H1 (cell line): ENCODE measurements around the gene TMEM135. TPM values are rescaled to one million over a fixed set of nuclear protein-coding genes. Genes with fewer than 3 reads are reported as not detected.

Experiments
- CTCF ChIA-PET: fragments of 300-600 bp; sonication (Branson Sonifier 250); formaldehyde crosslinking; loops from one replicate; lab custom pipeline; 2021; ENCODE audit not compliant: partially characterized antibody; lab: Charles Lee
- POLR2A ChIA-PET: fragments of 300-600 bp; sonication (Branson Sonifier 250); formaldehyde crosslinking; loops from one replicate; lab custom pipeline; 2021; ENCODE audit warnings: inconsistent platforms; ENCODE audit not compliant: partially characterized antibody; lab: Charles Lee
- DNase-seq, 2 experiments: peaks; one replicate each; pipeline versions ENCODE4 v3.0.0 to v3.0.0-alpha.2; 2010 to 2022; ENCODE audit warnings: low spot score in 2 of 2, low read depth in 1 of 2, mixed read lengths in 1 of 2
- FAIRE-seq: peaks from 2 replicates; lab custom pipeline; 2011; peaks lifted over from hg19 to GRCh38; lab: Jason Lieb, UNC
- H2AFZ ChIP-seq: 2 replicates; pipeline ENCODE4 v1.8.1; 2012; ENCODE audit warnings: low read length, inconsistent platforms
- H2AK5ac ChIP-seq: 2 replicates; pipeline ENCODE4 v1.6.1; 2013; ENCODE audit warnings: low read depth, low read length
- H2BK120ac ChIP-seq: replicated peaks from 2 replicates; pipeline ENCODE3; 2013; ENCODE audit warnings: low read depth, low read length, inconsistent platforms
- H2BK12ac ChIP-seq: 2 replicates; pipeline ENCODE4 v1.6.1; 2013; ENCODE audit warnings: low read depth, low read length
- H2BK15ac ChIP-seq: 2 replicates; pipeline ENCODE4 v1.6.1; 2013; ENCODE audit warnings: low read length
- H2BK20ac ChIP-seq: 2 replicates; pipeline ENCODE4 v1.6.1; 2013; ENCODE audit warnings: low read length
- H2BK5ac ChIP-seq: 2 replicates; pipeline ENCODE4 v1.6.1; 2013; ENCODE audit warnings: low read depth, low read length
- H3K14ac ChIP-seq: 2 replicates; pipeline ENCODE4 v1.6.1; 2013; ENCODE audit warnings: inconsistent platforms; ENCODE audit not compliant: insufficient read length
- H3K18ac ChIP-seq: 2 replicates; pipeline ENCODE4 v1.6.1; 2013; ENCODE audit warnings: low read length; ENCODE audit errors: extremely low read depth
- H3K23ac ChIP-seq: 2 replicates; pipeline ENCODE4 v1.6.1; 2013; ENCODE audit warnings: inconsistent platforms; ENCODE audit not compliant: insufficient read length
- H3K23me2 ChIP-seq: 2 replicates; pipeline ENCODE4 v1.6.1; 2013; ENCODE audit warnings: low read depth, low read length
- H3K27ac ChIP-seq: 2 replicates; pipeline ENCODE4 v1.6.1; 2011; ENCODE audit warnings: low read depth, low read length, inconsistent platforms
- H3K27me3 ChIP-seq, 4 experiments: replicated peaks in 1 of 4; 1 replicate in 1 of 4; 2 replicates in 3 of 4; pipeline versions ENCODE4 v1.6.1 to v1.8.1; 2011 to 2013; ENCODE audit warnings: low read length in 3 of 4, mild to moderate bottlenecking in 3 of 4, inconsistent platforms in 2 of 4, mixed read lengths in 2 of 4, moderate library complexity in 1 of 4; ENCODE audit not compliant: control insufficient read depth in 3 of 4, insufficient read depth in 3 of 4; ENCODE audit errors: extremely low read depth in 1 of 4
- H3K36me3 ChIP-seq, 4 experiments: 2 replicates each; pipeline versions ENCODE4 v1.6.1 to v1.8.1; 2011 to 2013; ENCODE audit warnings: mild to moderate bottlenecking in 4 of 4, low read length in 3 of 4, moderate library complexity in 2 of 4, control low read depth in 1 of 4, inconsistent platforms in 1 of 4; ENCODE audit not compliant: insufficient read depth in 4 of 4, control insufficient read depth in 2 of 4
- H3K4ac ChIP-seq: replicated peaks from 2 replicates; pipeline ENCODE3; 2013; ENCODE audit warnings: low read length, low read depth, mixed read lengths, inconsistent platforms; ENCODE audit not compliant: insufficient read length
- H3K4me1 ChIP-seq, 4 experiments: replicated peaks in 1 of 4; 1 replicate in 1 of 4; 2 replicates in 3 of 4; pipeline versions ENCODE4 v1.6.1 to v1.8.1; 2011 to 2013; ENCODE audit warnings: low read length in 3 of 4, inconsistent platforms in 2 of 4, mixed read lengths in 1 of 4; ENCODE audit not compliant: insufficient read depth in 4 of 4, control insufficient read depth in 3 of 4
- H3K4me2 ChIP-seq, 2 experiments: 2 replicates each; pipeline versions ENCODE4 v1.6.1 to v1.8.1; 2011 to 2013; ENCODE audit warnings: low read depth in 2 of 2, low read length in 2 of 2, control low read depth in 1 of 2, inconsistent platforms in 1 of 2, mild to moderate bottlenecking in 1 of 2; ENCODE audit not compliant: insufficient read depth in 1 of 2
- H3K4me3 ChIP-seq, 4 experiments: fragments of 200-600, 300-600 bp in 1 of 4; sonication (generic), shearing (Covaris generic), sonication (Bioruptor Twin) in 1 of 4; 2 replicates each; pipeline versions ENCODE4 v1.5.1 to v1.8.1; 2011 to 2016; ENCODE audit warnings: low read length in 4 of 4, low read depth in 3 of 4, control low read depth in 2 of 4, inconsistent platforms in 2 of 4, mild to moderate bottlenecking in 2 of 4, mixed read lengths in 1 of 4, moderate library complexity in 1 of 4; ENCODE audit not compliant: insufficient read depth in 2 of 4; ENCODE audit errors: extremely low read depth in 1 of 4
- H3K56ac ChIP-seq: replicated peaks from 2 replicates; pipeline ENCODE3; 2013; ENCODE audit warnings: low read depth, mild to moderate bottlenecking, mixed read lengths, low read length, inconsistent platforms; ENCODE audit not compliant: insufficient read length
- H3K79me1 ChIP-seq: 2 replicates; pipeline ENCODE4 v1.6.1; 2013; ENCODE audit warnings: low read depth, low read length, control low read depth
- H3K79me2 ChIP-seq, 2 experiments: 2 replicates each; pipeline versions ENCODE4 v1.6.1 to v1.8.1; 2012 to 2013; ENCODE audit warnings: low read length in 2 of 2, mild to moderate bottlenecking in 2 of 2, inconsistent platforms in 1 of 2; ENCODE audit not compliant: insufficient read depth in 2 of 2, control insufficient read depth in 1 of 2
- H3K9ac ChIP-seq, 4 experiments: replicated peaks in 1 of 4; 1 replicate in 1 of 4; 2 replicates in 3 of 4; pipeline versions ENCODE4 v1.6.1 to v1.8.1; 2011 to 2013; ENCODE audit warnings: low read depth in 3 of 4, low read length in 3 of 4, control low read depth in 2 of 4, mild to moderate bottlenecking in 2 of 4, moderate library complexity in 2 of 4, inconsistent platforms in 1 of 4; ENCODE audit errors: extremely low read depth in 1 of 4
- H3K9me3 ChIP-seq, 2 experiments: 2 replicates each; pipeline versions ENCODE4 v1.6.1 to v1.8.1; 2012 to 2013; ENCODE audit warnings: mild to moderate bottlenecking in 2 of 2, moderate library complexity in 2 of 2, control low read depth in 1 of 2, inconsistent platforms in 1 of 2, low read depth in 1 of 2, low read length in 1 of 2, mixed read lengths in 1 of 2; ENCODE audit not compliant: insufficient read depth in 2 of 2
- H4K20me1 ChIP-seq, 2 experiments: replicated peaks in 1 of 2; 2 replicates each; pipeline versions ENCODE3 to v1.8.1; 2011 to 2013; ENCODE audit warnings: inconsistent platforms in 2 of 2, low read length in 2 of 2, mild to moderate bottlenecking in 1 of 2; ENCODE audit not compliant: insufficient read depth in 2 of 2, control insufficient read depth in 1 of 2
- H4K5ac ChIP-seq: 2 replicates; pipeline ENCODE4 v1.6.1; 2013; ENCODE audit warnings: low read length, low read depth, mixed read lengths, inconsistent platforms; ENCODE audit not compliant: insufficient read length
- H4K8ac ChIP-seq: 2 replicates; pipeline ENCODE4 v1.8.0; 2013; ENCODE audit warnings: mild to moderate bottlenecking, moderate library complexity, low read length, inconsistent platforms; ENCODE audit not compliant: insufficient read depth; ENCODE audit errors: extremely low read depth
- H4K91ac ChIP-seq: replicated peaks from 2 replicates; pipeline ENCODE3; 2013; ENCODE audit warnings: low read length, mixed read lengths, inconsistent platforms; ENCODE audit not compliant: insufficient read length
- KDM5A ChIP-seq: fragments of 200-600 bp; IDR thresholded peaks from 2 replicates; pipeline ENCODE4 v1.7.1; 2012; ENCODE audit warnings: mild to moderate bottlenecking, low read length, inconsistent platforms, mixed read lengths
- WGBS, 2 experiments: shearing (Covaris generic) in 1 of 2; methylation state at CpG; one replicate each; pipeline versions ENCODE4 v1.1.6 to v1.1.7; 2013 to 2015; ENCODE audit warnings: low lambda C conversion rate in 2 of 2, mixed read lengths in 2 of 2, inconsistent platforms in 1 of 2, low coverage in 1 of 2, missing lambda C conversion rate in 1 of 2; ENCODE audit not compliant: insufficient replicate concordance in 2 of 2, insufficient coverage in 1 of 2, insufficient read length in 1 of 2; ENCODE audit errors: extremely low coverage in 1 of 2, missing lambda C conversion rate in 1 of 2; 5-methylcytosine and 5-hydroxymethylcytosine counted together
- polyA plus RNA-seq, 7 experiments: library from polyadenylated mRNA; depleted of rRNA in 3 of 7; stranded (reverse) in 5 of 7; unstranded in 2 of 7; fragments of >200 nt in 5 of 7; fragments of 200-250 nt in 2 of 7; gene quantifications; 1 replicate in 5 of 7; 2 replicates in 1 of 7; 4 replicates in 1 of 7; pipeline versions ENCODE4 v1.2.1 to v1.2.3, GENCODE V29; 2011 to 2013; ENCODE audit warnings: missing spikeins in 2 of 7, mixed read lengths in 2 of 7
- total RNA-seq: library from RNA; stranded (reverse); fragmentation: NEBNext Ultra II Directional; extraction: Animal tissue kit (Norgen Biotek cat#: 25700); gene quantifications from 2 replicates; pipeline ENCODE4 v1.2.1, GENCODE V29; 2021

Gene TMEM135
- total and polyA plus RNA-seq, 2 of the 8 experiments (the other 6 are each of a cell fraction or from before 2014, with no cell fraction given): 9.3 to 31.3 TPM

- no peak overlapping the region for H3K4me3 ChIP-seq
- no peaks in the 10 kb centered on the region for H3K4me1 ChIP-seq
- no peak overlapping the region for H3K27ac ChIP-seq
- H3K79me2 ChIP-seq: no peaks in the 10 kb centered on the region
- ChIA-PET CTCF (interaction anchor here (1.1 kb wide), 2 partner anchors 25 to 263 kb away, joined by 3 read pairs; no protein-coding TSS in a partner anchor), POLR2A (no interaction called here)
- H4K8ac ChIP-seq: no peak overlapping the region
- H2BK5ac ChIP-seq: no peak overlapping the region
- no peak overlapping the region for H3K18ac ChIP-seq
- H3K23me2 ChIP-seq: no peaks in the 10 kb centered on the region
- DNase-seq (no peak), FAIRE-seq (no peak)
- no peak overlapping the region for H2BK120ac ChIP-seq
- H2BK12ac ChIP-seq: no peak overlapping the region
- H3K9ac ChIP-seq: no peak overlapping the region
- no peak overlapping the region for H4K91ac ChIP-seq
- H2AFZ ChIP-seq: no peak overlapping the region
- H2AK5ac ChIP-seq: no peak overlapping the region
- WGBS, 2 experiments: 45% methylated on average over 1 of the region's 1 CpG; no CpG with 5 or more reads in 1 of the 2 experiments
- no peak overlapping the region for H4K5ac ChIP-seq
- H3K56ac ChIP-seq: no peak overlapping the region
- no peaks in the 10 kb centered on the region for H3K36me3 ChIP-seq
- H3K79me1 ChIP-seq: no peaks in the 10 kb centered on the region
- H2BK20ac ChIP-seq: no peak overlapping the region
- H3K4me2 ChIP-seq: no peak overlapping the region
- no peaks in the 10 kb centered on the region for H4K20me1 ChIP-seq
- no peak overlapping the region for H3K23ac ChIP-seq
- no peak overlapping the region for H3K4ac ChIP-seq
- H2BK15ac ChIP-seq: no peak overlapping the region
- H3K14ac ChIP-seq: no peak overlapping the region
- H3K9me3 ChIP-seq: peaks cover 6 to 9% of the 10 kb centered on the region in 2 experiments; a peak in 2 of 4 replicates
- no peaks in the 10 kb centered on the region for H3K27me3 ChIP-seq
- no peak for TF ChIP-seq KDM5A
Measured at GRCh38 chr11:87019613-87020271, 18.0 kb upstream of the TMEM135 start.
